A204.1 (cell line): ENCODE data around the gene FAM72A.

ENCODE experiments used
- FAIRE-seq: peaks from 2 replicates; lab custom pipeline; 2012; peaks lifted over from hg19 to GRCh38; lab: Jason Lieb, UNC

FAM72A gene

DNA sequence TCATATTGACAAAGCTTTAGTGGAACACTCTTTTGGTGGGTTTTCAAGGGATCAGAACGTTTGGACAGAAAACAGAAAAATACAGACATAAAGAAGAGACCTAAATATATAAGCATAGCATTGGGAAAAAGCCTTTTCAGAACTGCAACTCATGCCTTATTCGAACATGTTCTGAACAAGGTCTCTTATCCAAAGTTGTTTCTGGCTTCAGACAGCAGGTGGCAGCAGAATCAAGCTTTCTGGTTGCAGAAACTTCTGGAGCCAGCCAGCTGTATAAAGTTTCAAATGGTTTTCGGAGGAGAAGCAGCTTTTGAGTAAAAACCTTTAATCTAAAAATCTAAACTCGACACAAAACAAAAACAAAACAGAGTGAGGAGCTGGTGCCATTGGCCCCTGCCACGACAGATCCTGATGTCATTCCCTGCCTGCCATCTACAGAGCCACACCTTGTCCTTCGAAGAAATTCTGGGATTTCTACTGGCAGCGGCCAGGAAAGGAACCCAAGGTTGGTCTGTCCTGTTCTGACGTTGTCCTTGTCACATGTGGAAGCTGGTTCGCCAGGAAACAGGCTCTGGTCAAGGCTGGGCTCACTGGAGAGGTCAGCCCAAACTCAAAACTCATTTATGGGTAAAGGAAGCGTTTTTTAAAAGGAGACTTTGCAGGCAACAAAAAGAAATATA is 35.1 kb downstream of the FAM72A start:
- peak; percentile 74 for FAIRE-seq

- no peak for FAIRE-seq
Measured at GRCh38 chr1:206145771-206146290, 56.8 kb downstream of the FAM72A start.

GRCh38 chr1:206144605-206145004 is 58.0 kb downstream of the FAM72A start:
- FAIRE-seq = no peak

GRCh38 chr1:206143537-206144172 is 59.0 kb downstream of the FAM72A start:
- no peak for FAIRE-seq

DNA sequence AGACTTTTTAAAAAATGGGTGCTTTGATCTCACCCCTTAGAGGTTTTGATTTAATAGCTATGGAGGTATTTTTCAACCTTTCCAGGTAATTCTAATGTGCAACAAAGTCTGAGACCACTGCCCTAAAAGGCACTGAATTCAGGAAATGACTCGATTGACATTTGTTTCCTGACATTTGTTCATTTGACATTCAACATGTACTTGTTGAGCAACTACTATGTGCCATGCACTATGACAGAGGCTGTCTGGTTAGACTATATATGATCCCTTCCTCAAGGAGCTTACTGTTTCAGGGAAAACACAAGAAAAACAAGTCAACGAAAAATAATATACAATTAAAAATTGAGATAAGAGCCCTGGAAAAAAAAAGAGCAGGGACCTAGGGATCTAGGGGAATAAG is 59.9 kb downstream of the FAM72A start:
- FAIRE-seq = no peak

DNA sequence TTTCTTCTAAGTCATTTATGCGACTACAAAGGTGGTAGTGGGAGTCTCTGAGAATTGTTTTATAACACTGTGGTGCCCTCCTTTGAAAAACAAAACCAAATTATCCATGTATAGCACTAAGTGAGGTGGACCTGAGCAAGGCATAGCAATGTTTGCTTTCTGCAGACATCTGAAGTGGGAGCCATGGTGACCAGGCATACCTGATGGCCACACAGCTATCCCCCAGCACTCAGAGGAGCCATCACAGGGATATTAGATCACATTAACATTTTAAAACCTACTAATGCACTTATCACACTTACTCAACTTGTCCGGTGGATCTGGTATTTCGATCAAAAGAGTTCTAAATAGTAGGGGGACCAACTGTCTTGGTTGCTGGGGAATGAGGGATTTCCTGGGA is 60.6 kb downstream of the FAM72A start:
- FAIRE-seq = no peak

- FAIRE-seq = no peak
Measured at GRCh38 chr1:206136241-206136640, 66.4 kb downstream of the FAM72A start.
